Lung (tissue), 16 donors: ENCODE measurements around the gene MAPKAPK3. TPM values are rescaled to one million over a fixed set of nuclear protein-coding genes. Genes with fewer than 3 reads are reported as not detected.
A peak's percentile ranks its signal among the peaks of the same experiment; 100 is the strongest.

Experiments used
- ATAC-seq: fragments of 200-7000 bp; cut with Tn5 transposase; one replicate; pipeline ENCODE4 v1.9.1; 2020; ENCODE audit warnings: moderate number of reproducible peaks; ENCODE audit not compliant: insufficient read depth, low FRiP score
- DNase-seq, 3 donors: peaks; one replicate each; pipeline ENCODE4 v3.0.0-alpha.2; 2013 to 2017
- H3K27ac ChIP-seq, 2 donors: one replicate each; pipeline ENCODE4 v1.5.1; 2013; ENCODE audit warnings: mild to moderate bottlenecking in 2 of 2, moderate library complexity in 2 of 2, control low read depth in 1 of 2, inconsistent platforms in 1 of 2, low read depth in 1 of 2, low read length in 1 of 2
- H3K27me3 ChIP-seq, 3 donors: one replicate each; pipeline ENCODE4 v1.5.1; 2013; ENCODE audit warnings: low read length in 2 of 3; ENCODE audit not compliant: control insufficient read depth in 3 of 3, insufficient read depth in 3 of 3
- H3K36me3 ChIP-seq, 4 donors: one replicate each; pipeline ENCODE4 v1.5.1; 2013; ENCODE audit warnings: low read length in 4 of 4, mild to moderate bottlenecking in 1 of 4, moderate library complexity in 1 of 4; ENCODE audit not compliant: control insufficient read depth in 4 of 4, insufficient read depth in 4 of 4
- H3K4me1 ChIP-seq, 5 donors: one replicate each; pipeline ENCODE4 v1.5.1; 2013; ENCODE audit warnings: low read length in 5 of 5, mild to moderate bottlenecking in 2 of 5, moderate library complexity in 1 of 5; ENCODE audit not compliant: control insufficient read depth in 5 of 5, insufficient read depth in 5 of 5
- H3K4me3 ChIP-seq: one replicate; pipeline ENCODE4 v1.5.1; 2013; ENCODE audit warnings: mild to moderate bottlenecking, control low read depth, moderate library complexity
- H3K9ac ChIP-seq, 2 donors: one replicate each; pipeline ENCODE4 v1.5.1; 2013; ENCODE audit warnings: low read length in 2 of 2, control low read depth in 1 of 2; ENCODE audit not compliant: insufficient read depth in 1 of 2
- H3K9me3 ChIP-seq, 4 donors: one replicate each; pipeline ENCODE4 v1.5.1; 2013; ENCODE audit warnings: low read length in 3 of 4, mild to moderate bottlenecking in 1 of 4, moderate library complexity in 1 of 4; ENCODE audit not compliant: control insufficient read depth in 4 of 4, insufficient read depth in 3 of 4
- WGBS, 2 donors: extraction: QIAGEN DNeasy Blood & Tissue Kit; methylation state at CpG; one replicate each; pipeline ENCODE4 v1.1.7; 2013; 5-methylcytosine and 5-hydroxymethylcytosine counted together
- long read RNA-seq, 5 donors: transcript quantifications; one replicate each; lab custom pipeline, GENCODE V29; 2026
- polyA plus RNA-seq, 2 donors: library from polyadenylated mRNA; stranded (reverse); fragments of 200-250 nt; gene quantifications; one replicate each; pipeline ENCODE4 v1.2.1, GENCODE V29; 2013
- total RNA-seq, 2 donors: library from RNA; depleted of rRNA in 1 of 2; stranded (reverse); fragments of >200 nt in 1 of 2; gene quantifications; one replicate each; pipeline ENCODE4 v1.2.1, GENCODE V29; 2014 to 2021
- TF ChIP-seq, protein P1 (sequence below): IDR thresholded peaks from 2 replicates; pipeline ENCODE4 v1.5.1; 2012; ENCODE audit warnings: mild to moderate bottlenecking; ENCODE audit errors: control extremely low read depth, extremely low read depth
- donor health status: control.
- donor health status: control.
- donor health status: Bipolar disorder and iron deficiency.
- donor health status: healthy.
- donor health status: DM: yes; HTN: yes; CAD: no.

The MAPKAPK3 gene
- total RNA-seq (10 to 100 TPM; 23.6 to 96.1 TPM), polyA plus RNA-seq (10 to 100 TPM; 50.8 to 92.1 TPM)
- long read RNA-seq, donor 1, transcript MAPKAPK3-201 (11 exons, 2,500 nt), result major isoform, 8 of 12 reads
- long read RNA-seq, donor 1, partial matches to known transcripts, result 0 of 12 reads
- long read RNA-seq, donor 1, other reads (novel, unspliced or antisense), result 0 of 12 reads
- long read RNA-seq, donor 2, partial matches to known transcripts, result 0 of 3 reads
- long read RNA-seq, donor 2, other reads (novel, unspliced or antisense), result 0 of 3 reads
- long read RNA-seq, donor 3, partial matches to known transcripts, result 0 of 2 reads
- long read RNA-seq, donor 3, other reads (novel, unspliced or antisense), result 0 of 2 reads
- long read RNA-seq, donor 4, partial matches to known transcripts, result 0 of 2 reads
- long read RNA-seq, donor 4, other reads (novel, unspliced or antisense), result 0 of 2 reads
- long read RNA-seq, donor 5, transcript MAPKAPK3-201 (11 exons, 2,500 nt), result major isoform, 7 of 8 reads
- long read RNA-seq, donor 5, partial matches to known transcripts, result 0 of 8 reads
- long read RNA-seq, donor 5, other reads (novel, unspliced or antisense), result 0 of 8 reads

GRCh38 chr3:50617096-50617791 lies at the start of gene MAPKAPK3:
Gene MAPKAPK3, plus strand, starts transcription at chr3:50617151. Its CDS starts 415 bp downstream, at chr3:50617566.
- Histone ChIP-seq H3K36me3 (peaks cover 0 to 4% (median 2%) of the 10 kb centered on the region in 4 donors), H3K27ac (peak within 1 kb of the TSS; percentile 92 to 96), H3K9ac (peak within 1 kb of the TSS; percentile 85 to 89), H3K4me1 (peaks cover 3 to 30% (median 24%) of the 10 kb centered on the region in 5 donors), H3K4me3 (peak within 1 kb of the TSS; percentile 80), H3K9me3 (no peaks in the 10 kb centered on the region), H3K27me3 (no peaks in the 10 kb centered on the region)
- ATAC-seq (peak; percentile 5), DNase-seq (peak in 1 of 3 donors; percentile 55)
- 0 to 1% methylated on average over 41 to 58 of the region's 58 CpGs for WGBS, 2 donors
- TF ChIP-seq, protein P1, sequence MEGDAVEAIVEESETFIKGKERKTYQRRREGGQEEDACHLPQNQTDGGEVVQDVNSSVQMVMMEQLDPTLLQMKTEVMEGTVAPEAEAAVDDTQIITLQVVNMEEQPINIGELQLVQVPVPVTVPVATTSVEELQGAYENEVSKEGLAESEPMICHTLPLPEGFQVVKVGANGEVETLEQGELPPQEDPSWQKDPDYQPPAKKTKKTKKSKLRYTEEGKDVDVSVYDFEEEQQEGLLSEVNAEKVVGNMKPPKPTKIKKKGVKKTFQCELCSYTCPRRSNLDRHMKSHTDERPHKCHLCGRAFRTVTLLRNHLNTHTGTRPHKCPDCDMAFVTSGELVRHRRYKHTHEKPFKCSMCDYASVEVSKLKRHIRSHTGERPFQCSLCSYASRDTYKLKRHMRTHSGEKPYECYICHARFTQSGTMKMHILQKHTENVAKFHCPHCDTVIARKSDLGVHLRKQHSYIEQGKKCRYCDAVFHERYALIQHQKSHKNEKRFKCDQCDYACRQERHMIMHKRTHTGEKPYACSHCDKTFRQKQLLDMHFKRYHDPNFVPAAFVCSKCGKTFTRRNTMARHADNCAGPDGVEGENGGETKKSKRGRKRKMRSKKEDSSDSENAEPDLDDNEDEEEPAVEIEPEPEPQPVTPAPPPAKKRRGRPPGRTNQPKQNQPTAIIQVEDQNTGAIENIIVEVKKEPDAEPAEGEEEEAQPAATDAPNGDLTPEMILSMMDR, result no peak

GRCh38 chr3:50567386-50568167 lies 49.4 kb upstream of the MAPKAPK3 start, which contains the start of gene C3orf18:
Gene C3orf18, minus strand, starts transcription at chr3:50567747. Its CDS starts 2,048 bp downstream, at chr3:50565699.
- ATAC-seq (peak; percentile 76), DNase-seq (peak; percentile 92 to 94 (median 93))
- H3K27me3 ChIP-seq, result no peaks in the 10 kb centered on the region
- 2 to 3% methylated on average over 53 of the region's 53 CpGs for WGBS, 2 donors
- peaks cover 0 to 2% (median 0%) of the 10 kb centered on the region in 4 donors for H3K36me3 ChIP-seq
- peak within 1 kb of the TSS; percentile 33 for H3K4me3 ChIP-seq
- H3K9ac ChIP-seq, result peak within 1 kb of the TSS; percentile 8 to 31
- TF ChIP-seq, protein P1, result no peak
- H3K27ac ChIP-seq, result peak within 1 kb of the TSS; percentile 35 to 69
- no peaks in the 10 kb centered on the region for H3K9me3 ChIP-seq
- peaks cover 0 to 26% (median 13%) of the 10 kb centered on the region in 5 donors for H3K4me1 ChIP-seq

GRCh38 chr3:50568947-50569749 lies 47.8 kb upstream of the MAPKAPK3 start, which contains the start of gene HEMK1:
Gene HEMK1, plus strand, starts transcription at chr3:50569522. Its CDS starts 1,583 bp downstream, at chr3:50571105.
- H3K9ac ChIP-seq, result peak within 1 kb of the TSS; percentile 83 to 92
- TF ChIP-seq, protein P1, result no peak
- peaks cover 0 to 26% (median 13%) of the 10 kb centered on the region in 5 donors for H3K4me1 ChIP-seq
- no peaks in the 10 kb centered on the region for H3K9me3 ChIP-seq
- H3K27ac ChIP-seq, result peak within 1 kb of the TSS; percentile 87 to 95
- WGBS, 2 donors, result 0% methylated on average over 52 to 55 of the region's 55 CpGs
- DNase-seq (peak; percentile 98), ATAC-seq (peak; percentile 91)
- peaks cover 0 to 7% (median 4%) of the 10 kb centered on the region in 4 donors for H3K36me3 ChIP-seq
- H3K4me3 ChIP-seq, result peak within 1 kb of the TSS; percentile 80
- H3K27me3 ChIP-seq, result no peaks in the 10 kb centered on the region
